Mesothelial cell of epicardium (in vitro differentiated cells): ENCODE results near the gene LRP3. TPM values are rescaled to one million over a fixed set of nuclear protein-coding genes. Genes with fewer than 3 reads are reported as not detected.

Experiments used
- DNase-seq, 2 experiments: peaks; one replicate each; pipeline ENCODE4 v3.0.0; 2021; ENCODE audit warnings: low spot score in 2 of 2; ENCODE audit not compliant: unreplicated experiment in 2 of 2
- H3K27ac Mint-ChIP-seq: 2 replicates; pipeline ENCODE4 v1.8.0; 2021; ENCODE audit warnings: mixed read lengths
- H3K27me3 Mint-ChIP-seq: 2 replicates; pipeline ENCODE4 v1.8.0; 2021; ENCODE audit warnings: low read depth, mixed read lengths
- H3K36me3 Mint-ChIP-seq: 2 replicates; pipeline ENCODE4 v1.8.0; 2021; ENCODE audit warnings: mixed read lengths
- H3K4me1 Mint-ChIP-seq: 2 replicates; pipeline ENCODE4 v1.8.0; 2021; ENCODE audit warnings: mixed read lengths
- H3K4me3 Mint-ChIP-seq: 2 replicates; pipeline ENCODE4 v1.8.0; 2021; ENCODE audit warnings: mild to moderate bottlenecking, moderate library complexity, mixed read lengths
- H3K9me3 Mint-ChIP-seq: 2 replicates; pipeline ENCODE4 v1.8.0; 2021; ENCODE audit warnings: mixed read lengths
- total RNA-seq: library from RNA; stranded (reverse); gene quantifications from 3 replicates; pipeline ENCODE4 v1.2.1, GENCODE V29; 2021
- TF ChIP-seq, protein P1 (sequence below): fragments of 200-600 bp; sonication (generic); IDR thresholded peaks from one replicate; pipeline ENCODE4 v1.5.0; 2021; ENCODE audit warnings: antibody characterized with exemption; ENCODE audit not compliant: unreplicated experiment

LRP3 gene
- total RNA-seq, 1 donor from 2014 or later, result 34.1 TPM

GRCh38 chr19:33256261-33256660, 62.1 kb downstream of the LRP3 start:
- H3K9me3 Mint-ChIP-seq, result peaks cover 8% of the 10 kb centered on the region
- H3K27me3 Mint-ChIP-seq, result no peaks in the 10 kb centered on the region
- no peak overlapping the region for H3K27ac Mint-ChIP-seq
- TF ChIP-seq, protein P1, sequence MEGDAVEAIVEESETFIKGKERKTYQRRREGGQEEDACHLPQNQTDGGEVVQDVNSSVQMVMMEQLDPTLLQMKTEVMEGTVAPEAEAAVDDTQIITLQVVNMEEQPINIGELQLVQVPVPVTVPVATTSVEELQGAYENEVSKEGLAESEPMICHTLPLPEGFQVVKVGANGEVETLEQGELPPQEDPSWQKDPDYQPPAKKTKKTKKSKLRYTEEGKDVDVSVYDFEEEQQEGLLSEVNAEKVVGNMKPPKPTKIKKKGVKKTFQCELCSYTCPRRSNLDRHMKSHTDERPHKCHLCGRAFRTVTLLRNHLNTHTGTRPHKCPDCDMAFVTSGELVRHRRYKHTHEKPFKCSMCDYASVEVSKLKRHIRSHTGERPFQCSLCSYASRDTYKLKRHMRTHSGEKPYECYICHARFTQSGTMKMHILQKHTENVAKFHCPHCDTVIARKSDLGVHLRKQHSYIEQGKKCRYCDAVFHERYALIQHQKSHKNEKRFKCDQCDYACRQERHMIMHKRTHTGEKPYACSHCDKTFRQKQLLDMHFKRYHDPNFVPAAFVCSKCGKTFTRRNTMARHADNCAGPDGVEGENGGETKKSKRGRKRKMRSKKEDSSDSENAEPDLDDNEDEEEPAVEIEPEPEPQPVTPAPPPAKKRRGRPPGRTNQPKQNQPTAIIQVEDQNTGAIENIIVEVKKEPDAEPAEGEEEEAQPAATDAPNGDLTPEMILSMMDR, result no peak
- no peaks in the 10 kb centered on the region for H3K36me3 Mint-ChIP-seq
- H3K4me1 Mint-ChIP-seq, result no peaks in the 10 kb centered on the region
- no peak for DNase-seq
- H3K4me3 Mint-ChIP-seq, result no peak overlapping the region

- Mint-ChIP-seq H3K27ac (no peak overlapping the region), H3K27me3 (no peaks in the 10 kb centered on the region)
- TF ChIP-seq, protein P1, result no peak
These were observed 63.7 kb downstream of the LRP3 start for GRCh38 chr19:33257828-33258227.

More at GRCh38 chr19:33257828-33258227, 63.7 kb downstream of the LRP3 start:
- H3K4me3 Mint-ChIP-seq, result no peak overlapping the region
- H3K36me3 Mint-ChIP-seq, result no peaks in the 10 kb centered on the region
- DNase-seq, result no peak
- H3K9me3 Mint-ChIP-seq, result peaks cover 8% of the 10 kb centered on the region
- no peaks in the 10 kb centered on the region for H3K4me1 Mint-ChIP-seq

Other genes with a start within 250 kb of the LRP3 start
- gene CEP89, start 222.4 kb upstream of the LRP3 start, total RNA-seq, result 29.0 to 35.2 TPM (median 30.2 TPM) in 3 replicates
- 4.3 to 6.0 TPM (median 5.2 TPM) in 3 replicates for gene FAAP24, start 222.1 kb upstream of the LRP3 start, total RNA-seq
- 22.2 to 25.9 TPM (median 23.3 TPM) in 3 replicates for gene RHPN2, start 129.4 kb upstream of the LRP3 start, total RNA-seq
- 10.5 to 13.5 TPM (median 10.7 TPM) in 3 replicates for gene GPATCH1, start 113.1 kb upstream of the LRP3 start, total RNA-seq
- gene WDR88, start 62.2 kb upstream of the LRP3 start, total RNA-seq, result not detected in 3 replicates
- gene SLC7A10, start 31.5 kb downstream of the LRP3 start, total RNA-seq, result 0.91 to 1.1 TPM (median 0.92 TPM) in 3 replicates
- gene CEBPA, start 108.2 kb downstream of the LRP3 start, total RNA-seq, result 8.5 to 10.1 TPM (median 9.4 TPM) in 3 replicates
- 19.5 to 20.6 TPM (median 19.8 TPM) in 3 replicates for gene CEBPG, start 179.4 kb downstream of the LRP3 start, total RNA-seq